GM21825 (cell line): ENCODE measurements around the gene FAM20B.
"Not testable (repeated sequence)": the region's sequence is repeated elsewhere in the genome, so short reads cannot be mapped to it uniquely, and the experiment has no call there.

Experiments used
- ATAC-seq: cut with Tn5 transposase; IDR thresholded peaks from one replicate; pipeline ENCODE4 v1.9.1; 2021; ENCODE audit warnings: mild to moderate bottlenecking, moderate library complexity; ENCODE audit not compliant: unreplicated experiment

The FAM20B gene, protein sequence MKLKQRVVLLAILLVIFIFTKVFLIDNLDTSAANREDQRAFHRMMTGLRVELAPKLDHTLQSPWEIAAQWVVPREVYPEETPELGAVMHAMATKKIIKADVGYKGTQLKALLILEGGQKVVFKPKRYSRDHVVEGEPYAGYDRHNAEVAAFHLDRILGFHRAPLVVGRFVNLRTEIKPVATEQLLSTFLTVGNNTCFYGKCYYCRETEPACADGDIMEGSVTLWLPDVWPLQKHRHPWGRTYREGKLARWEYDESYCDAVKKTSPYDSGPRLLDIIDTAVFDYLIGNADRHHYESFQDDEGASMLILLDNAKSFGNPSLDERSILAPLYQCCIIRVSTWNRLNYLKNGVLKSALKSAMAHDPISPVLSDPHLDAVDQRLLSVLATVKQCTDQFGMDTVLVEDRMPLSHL

DNA sequence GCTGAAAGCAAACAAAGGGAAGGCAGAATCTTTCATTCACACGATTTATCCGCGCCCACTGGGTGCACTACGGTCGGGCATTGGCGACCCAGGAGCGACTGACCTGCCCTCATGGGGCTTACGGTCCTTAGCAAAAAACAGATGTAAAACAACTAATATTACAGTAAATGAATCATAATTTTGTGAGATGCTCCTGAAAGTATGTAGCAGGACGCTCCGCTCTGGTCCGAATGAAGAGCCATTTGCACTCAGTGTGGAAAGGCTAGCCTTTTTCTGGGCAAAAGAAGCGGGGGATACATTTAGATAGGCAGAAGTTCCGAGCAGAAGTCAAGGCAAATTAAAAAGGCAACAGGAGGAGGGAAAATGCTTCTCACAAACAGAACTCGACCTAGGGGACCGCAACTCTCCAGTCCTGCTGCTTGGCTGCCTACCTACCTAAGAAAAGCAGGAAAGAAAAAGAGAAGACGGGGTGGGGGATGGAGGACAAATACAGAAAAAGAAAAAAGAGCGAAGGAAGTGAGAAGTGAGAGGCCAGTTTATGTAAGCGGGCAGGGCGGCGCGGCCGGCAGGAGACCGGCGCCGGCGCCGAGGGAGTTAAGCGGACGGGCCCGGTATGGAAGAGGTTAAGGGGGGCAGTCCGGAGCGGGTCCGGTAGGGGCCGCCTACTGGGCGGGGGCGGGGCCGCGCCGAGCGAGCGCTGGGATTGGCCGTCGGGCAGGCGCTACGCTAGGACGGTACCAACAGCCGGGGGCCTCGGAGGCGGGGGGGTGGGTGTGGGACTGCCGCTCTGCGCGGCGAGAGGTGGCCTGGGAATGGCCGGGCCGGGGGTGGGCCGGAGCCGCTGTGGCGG, at the start of gene FAM20B:
TSS of gene FAM20B (plus strand) at position 770 of the 850 bp plus-strand sequence. CDS start 17,954 bp downstream, outside the sequence.
- peak; percentile 83 for ATAC-seq

DNA sequence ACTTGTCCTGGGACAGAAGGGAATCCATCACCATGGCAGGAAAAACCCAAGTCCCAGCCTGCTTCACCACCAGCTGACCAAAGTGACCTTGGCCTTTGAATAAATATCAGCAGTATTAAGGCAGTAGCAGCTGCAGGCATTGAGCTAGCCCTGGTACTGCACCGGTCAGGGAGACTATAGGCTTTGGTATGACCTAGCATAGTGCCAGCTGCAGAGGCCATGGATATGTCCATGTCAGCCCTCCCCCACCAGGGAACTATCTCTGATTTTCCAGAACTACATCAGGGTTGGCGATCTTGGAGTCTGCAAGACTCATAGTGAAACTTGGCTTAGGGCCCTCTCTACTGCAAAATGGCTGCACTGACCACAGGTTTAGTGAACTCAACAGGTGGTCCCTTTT, 49.2 kb upstream of the FAM20B start:
- no peak for ATAC-seq

DNA sequence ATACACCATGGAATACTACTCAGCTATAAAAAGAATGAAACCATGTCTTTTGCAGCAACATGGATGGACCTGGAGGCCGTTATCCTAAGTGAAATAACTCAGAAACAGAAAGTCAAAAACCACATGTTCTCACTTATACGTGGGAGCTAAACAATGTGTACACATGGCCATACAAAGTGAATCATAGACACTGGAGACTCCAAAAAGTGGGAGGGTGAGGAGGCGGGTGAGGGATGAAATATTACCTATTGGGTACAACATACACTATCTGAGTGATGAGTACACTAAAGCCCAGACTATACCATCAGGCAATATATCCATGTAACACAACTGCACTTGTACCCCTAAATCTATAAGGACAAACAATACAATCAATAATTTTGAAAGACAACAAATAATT, 39.5 kb upstream of the FAM20B start:
- no peak for ATAC-seq

DNA sequence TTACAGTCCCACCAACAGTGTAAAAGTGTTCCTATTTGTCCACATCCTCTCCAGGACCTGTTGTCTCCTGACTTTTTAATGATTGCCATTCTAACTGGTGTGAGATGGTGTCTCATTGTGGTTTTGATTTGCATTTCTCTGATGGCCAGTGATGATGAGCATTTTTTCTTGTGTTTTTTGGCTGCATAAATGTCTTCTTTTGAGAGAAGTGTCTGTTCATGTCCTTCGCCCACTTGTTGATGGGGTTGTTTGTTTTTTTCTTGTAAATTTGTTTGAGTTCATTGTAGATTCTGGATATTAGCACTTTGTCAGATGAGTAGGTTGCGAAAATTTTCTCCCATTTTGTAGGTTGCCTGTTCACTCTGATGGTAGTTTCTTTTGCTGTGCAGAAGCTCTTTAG, 37.5 kb upstream of the FAM20B start:
- not testable (repeated sequence) for ATAC-seq

DNA sequence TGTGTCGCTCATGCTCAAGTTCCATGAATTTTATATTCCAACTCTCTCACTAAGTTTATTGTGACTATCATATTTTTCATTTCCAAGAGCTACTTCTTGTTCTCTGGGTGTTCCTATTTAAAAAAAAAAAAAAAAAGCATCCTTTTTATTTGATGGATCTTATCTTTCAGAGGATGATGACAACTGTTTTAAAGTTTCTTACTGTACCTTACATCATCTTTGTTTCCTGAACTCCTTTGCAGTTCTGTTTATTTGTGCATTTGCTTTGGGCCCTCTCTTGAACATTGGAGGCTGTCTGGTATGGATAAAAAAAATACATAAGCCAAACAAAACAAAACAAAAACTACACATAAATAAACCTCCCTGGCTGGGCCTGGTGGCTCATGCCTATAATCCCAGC, 32.1 kb upstream of the FAM20B start:
- no peak for ATAC-seq

DNA sequence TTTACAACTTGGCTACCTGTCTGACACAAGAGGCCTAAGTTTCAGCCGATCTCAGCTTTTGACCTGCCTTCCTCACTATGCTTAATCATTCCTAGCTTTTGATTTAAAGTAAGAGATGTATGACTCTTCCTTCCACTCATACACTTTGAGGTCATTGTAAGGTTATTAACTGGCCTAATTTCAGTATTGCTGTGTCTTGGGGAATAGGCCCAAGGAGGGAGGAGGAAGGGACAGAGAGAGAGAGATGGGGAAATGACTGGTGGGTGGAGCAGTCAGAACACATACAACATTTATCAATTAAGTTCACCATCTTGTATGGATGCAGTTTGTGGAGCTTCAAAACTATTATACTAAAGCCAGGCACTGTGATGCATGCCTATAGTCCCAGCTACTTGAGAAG, 28.3 kb upstream of the FAM20B start:
- ATAC-seq, result no peak

DNA sequence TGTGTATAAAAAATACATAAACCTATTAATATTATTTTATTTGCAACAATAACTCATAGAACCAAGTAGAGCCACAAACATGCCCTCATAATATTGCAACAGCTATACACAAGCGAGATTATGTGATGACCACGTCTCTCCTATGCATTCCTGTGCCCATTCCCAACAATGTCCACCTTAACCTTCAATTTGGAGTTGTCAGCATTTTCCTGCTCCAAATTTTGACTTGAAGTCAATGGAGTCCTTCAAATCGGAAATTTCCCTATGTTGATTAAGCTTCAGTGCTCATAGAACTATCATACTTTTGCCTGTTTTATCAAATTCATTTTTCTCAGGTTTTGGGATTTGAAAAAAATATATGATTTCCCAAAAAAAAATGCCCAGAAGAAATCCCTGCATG, 27.4 kb upstream of the FAM20B start:
- ATAC-seq, result no peak

DNA sequence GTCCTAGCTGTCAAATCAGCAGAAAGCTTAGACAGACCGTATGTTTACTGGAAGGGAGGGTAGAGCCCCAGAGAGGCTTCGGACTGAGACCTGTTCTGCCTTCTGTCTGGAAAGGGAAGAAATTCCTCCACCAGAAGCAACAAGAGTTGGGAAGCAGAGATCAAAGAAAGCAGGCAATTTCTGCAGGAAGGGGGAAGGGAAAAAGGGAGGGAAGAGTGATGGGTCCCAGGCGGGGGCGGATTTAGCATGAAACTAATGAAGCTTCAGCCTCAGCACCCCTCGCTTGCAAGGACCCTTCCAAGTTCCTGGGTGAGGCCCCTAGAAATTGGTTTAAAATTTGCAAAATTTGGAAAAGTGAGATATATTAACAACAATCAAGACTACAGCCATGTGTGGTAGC, 26.6 kb upstream of the FAM20B start:
- ATAC-seq, result no peak

DNA sequence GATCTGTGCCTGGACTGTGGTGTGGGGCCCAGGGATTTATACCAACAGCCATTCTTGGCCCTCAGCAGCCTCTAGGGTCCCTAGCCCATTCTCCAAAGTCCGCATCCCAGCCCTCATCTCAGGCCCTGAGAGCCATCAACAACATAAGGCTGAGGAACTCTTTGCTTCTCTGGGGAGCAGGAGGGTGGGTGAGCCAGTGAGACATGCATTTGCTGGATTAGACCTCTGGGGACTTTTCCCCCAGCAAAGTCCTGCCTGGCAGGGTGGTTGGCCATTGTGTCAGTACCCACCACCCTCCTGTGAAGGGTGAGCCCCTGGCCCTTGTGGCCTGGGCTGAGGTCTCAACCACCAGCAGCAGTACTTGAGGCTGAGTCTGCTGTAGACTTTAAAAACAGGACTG, 24.2 kb upstream of the FAM20B start:
- ATAC-seq, result no peak

DNA sequence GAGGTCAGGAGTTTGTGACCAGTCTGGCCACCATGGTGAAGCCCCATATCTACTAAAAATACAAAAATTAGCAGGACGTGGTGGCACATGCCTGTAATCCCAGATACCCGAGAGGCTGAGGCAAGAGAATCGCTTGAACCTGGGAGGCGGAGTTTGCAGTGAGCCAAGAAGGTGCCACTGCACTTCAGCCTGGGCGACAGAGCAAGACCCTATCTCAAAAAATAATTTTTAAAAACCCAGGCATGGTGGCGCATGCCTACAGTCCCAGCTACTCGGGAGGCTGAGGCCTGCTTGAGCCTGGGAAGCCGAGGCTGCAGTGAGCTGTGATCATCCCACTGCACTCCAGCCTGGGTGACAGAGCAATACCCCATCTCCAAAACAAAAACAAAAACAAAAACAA, 23.6 kb upstream of the FAM20B start:
- not testable (repeated sequence) for ATAC-seq

DNA sequence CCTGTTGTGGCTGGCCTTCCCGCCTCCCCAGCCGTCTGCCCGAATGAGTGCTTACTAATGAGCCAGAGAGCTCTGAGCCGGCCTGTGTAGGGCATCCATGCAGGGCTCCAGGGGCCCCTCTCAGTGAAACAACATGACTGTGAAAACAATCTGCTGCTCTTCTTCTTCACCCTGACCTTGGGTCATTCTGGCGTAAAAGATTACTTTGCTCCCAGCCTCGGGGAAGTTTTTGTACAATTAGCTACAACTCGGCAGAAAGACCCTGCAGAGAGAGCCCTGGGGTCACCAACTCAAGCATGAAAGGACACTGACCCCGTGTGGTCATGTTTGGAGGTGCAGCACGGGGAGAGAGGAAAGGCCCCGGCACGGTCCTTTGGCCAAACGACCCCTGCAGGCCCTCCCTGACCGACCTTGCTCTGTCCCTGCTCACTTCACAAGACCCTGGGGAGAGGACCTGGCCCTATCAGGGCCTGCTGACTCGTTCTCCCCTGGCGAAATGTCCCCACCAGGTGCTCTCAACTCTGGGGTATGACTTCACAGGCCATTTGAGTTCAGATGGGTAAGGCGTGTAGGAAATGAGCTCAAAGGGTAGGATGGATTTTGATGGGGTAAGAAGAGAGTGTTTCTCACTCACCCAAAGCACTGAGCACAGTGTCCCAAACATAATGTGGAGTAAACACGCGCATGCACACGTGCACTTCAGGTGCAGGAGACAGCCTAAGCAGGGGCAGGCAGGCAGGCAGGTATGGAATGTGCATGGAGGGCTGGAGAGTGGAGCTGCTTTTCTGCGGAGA, 22.9 kb upstream of the FAM20B start:
- ATAC-seq, result peak; percentile 76

DNA sequence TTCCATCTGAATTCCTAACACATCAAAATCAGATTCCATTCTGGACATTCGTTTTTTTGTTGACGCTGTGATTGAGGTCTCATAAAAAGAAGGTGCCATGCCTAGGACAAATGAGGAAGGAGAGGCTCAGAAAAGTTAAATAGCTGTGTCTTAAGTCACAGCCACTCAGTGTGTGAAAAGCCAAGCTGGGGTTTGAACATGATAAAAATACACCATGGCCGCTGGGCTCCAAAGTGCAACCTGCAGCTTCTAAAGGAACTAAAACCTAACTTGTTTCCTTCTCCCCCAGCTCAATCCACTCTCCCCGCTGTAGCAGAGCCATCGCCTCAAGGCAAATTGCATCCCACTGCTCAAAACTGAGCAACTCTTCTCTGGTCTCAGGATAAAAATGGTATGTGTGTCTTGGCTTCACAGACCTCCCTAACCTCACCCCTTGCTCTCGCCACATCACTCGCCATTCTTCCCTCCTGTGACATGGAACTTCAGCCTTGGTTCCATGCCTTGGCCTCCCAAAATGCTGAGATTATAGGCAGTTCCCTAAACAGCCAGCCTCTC, 22.1 kb upstream of the FAM20B start:
- ATAC-seq, result no peak

DNA sequence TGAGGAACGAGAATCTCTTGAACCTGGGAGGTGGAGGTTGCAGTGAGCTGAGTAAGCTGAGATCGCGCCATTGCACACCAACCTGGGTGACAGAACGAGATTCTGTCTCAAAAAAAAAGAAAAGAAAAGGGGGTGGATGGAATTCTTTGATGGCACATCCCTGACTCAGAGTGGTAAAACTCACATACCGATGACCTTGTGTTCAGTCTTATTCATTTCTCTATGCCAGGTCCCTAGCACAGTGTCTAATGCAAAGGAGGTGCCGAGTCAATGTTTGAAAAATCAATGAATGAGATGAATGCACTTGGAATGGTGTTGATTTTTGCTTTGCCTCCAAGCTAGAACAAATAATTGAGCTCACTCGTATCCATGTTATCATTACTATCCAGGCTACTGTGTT, 18.5 kb upstream of the FAM20B start:
- ATAC-seq, result no peak

DNA sequence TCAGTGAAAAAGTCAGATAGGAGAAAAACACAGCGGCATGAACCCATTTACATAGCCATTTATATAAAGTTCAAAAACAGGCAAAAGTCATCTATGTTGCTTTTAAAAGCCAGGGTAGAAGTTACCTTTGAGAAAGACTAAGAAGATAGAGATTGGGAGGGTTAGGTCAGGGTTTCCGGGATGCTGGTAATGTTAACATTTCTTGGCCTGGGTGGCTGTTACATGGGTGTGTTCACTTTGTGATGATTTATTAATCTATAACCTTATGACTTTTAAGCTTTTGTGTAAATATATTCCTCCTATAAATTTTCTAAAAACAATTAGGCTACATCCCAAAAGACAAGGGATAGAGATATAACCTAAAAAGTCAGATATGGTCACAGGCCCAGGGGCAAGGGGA, 15.0 kb upstream of the FAM20B start:
- no peak for ATAC-seq

DNA sequence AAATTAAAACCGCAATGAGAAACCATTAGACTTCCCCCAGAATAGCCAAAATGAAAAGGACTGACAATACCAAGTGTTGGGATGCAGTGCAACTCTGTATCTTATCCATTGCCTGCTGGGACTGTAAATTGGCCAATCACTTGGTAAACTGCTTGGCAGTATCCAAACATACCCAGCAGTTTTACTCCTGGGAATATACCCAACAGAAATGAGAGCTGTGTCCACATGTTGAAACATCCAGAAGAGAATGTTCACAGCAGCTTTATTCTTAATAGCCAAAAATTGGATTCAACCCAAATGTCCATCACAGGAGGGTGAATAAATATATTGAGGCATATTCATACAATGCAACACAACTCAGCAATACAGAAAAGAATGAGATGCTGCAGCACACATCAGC, 13.7 kb upstream of the FAM20B start:
- no peak for ATAC-seq

DNA sequence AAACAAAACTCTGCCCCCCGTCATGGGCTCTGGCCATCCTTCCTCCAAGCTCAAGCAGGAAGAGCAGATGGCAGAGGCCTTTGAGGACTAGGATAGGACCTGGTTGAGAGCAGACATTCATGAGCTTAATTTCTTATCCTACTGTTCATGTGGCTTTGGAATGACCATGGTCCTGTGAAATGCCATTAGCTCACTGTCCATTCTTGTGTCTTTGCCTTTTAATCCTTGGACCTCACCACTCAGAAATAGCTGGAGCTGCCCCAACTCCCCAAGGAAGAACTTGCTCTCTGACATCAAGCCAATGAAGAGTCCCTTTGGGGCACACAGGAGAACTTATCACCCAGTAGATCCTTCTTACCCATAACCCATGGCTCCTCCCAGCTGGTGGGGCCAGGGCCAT, 11.6 kb upstream of the FAM20B start:
- ATAC-seq, result no peak

DNA sequence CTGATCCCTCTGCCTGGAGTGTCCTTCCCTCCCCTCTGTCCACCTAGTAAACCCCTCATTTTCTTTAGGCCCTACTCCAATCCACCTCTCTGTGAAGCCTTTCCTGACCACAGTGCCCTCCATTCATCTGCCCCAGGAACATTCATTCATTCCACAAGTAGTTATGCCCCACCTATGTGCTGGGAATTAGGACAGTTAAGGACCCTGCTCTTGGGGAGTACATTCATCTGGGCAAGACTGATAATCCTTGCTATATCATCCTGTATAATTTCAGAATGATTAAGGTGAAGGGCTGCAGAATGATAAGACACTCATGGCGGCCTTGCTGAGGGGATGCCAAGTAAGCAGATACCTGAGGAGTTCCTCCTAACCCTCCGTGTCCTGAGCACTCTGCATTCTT, 10.3 kb upstream of the FAM20B start:
- ATAC-seq, result no peak

DNA sequence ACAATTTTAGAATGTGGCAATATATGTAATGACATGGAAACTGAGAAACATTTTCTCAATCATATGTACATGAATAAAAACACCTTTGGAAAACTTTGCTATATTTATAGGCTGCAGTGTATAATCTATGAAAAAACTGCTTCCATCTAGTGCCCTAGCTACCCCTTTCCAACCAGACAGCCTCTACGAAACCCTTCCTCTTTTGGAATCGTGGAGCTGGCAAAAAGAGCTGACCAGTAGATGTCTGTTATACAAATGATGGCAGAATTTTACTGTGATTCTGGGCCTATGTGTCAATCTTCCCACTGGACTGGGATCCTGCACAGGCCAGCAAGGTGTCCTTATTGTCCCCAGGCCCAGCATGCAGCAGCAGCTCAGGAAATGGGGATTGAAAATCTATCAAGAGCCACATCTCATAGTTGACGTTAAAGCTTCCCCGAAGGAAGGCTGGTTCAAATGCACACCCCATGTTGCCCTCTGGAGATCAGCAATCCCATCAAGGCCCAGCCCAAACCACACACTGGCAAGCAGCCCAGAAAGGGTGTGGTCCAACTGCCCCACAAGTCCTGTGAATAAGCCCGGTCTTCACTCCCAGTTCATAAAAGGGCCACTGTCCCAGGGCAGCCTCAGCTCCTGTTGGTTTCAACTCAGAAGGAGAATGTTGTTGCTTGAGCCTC, 8.8 kb upstream of the FAM20B start:
- ATAC-seq, result no peak

DNA sequence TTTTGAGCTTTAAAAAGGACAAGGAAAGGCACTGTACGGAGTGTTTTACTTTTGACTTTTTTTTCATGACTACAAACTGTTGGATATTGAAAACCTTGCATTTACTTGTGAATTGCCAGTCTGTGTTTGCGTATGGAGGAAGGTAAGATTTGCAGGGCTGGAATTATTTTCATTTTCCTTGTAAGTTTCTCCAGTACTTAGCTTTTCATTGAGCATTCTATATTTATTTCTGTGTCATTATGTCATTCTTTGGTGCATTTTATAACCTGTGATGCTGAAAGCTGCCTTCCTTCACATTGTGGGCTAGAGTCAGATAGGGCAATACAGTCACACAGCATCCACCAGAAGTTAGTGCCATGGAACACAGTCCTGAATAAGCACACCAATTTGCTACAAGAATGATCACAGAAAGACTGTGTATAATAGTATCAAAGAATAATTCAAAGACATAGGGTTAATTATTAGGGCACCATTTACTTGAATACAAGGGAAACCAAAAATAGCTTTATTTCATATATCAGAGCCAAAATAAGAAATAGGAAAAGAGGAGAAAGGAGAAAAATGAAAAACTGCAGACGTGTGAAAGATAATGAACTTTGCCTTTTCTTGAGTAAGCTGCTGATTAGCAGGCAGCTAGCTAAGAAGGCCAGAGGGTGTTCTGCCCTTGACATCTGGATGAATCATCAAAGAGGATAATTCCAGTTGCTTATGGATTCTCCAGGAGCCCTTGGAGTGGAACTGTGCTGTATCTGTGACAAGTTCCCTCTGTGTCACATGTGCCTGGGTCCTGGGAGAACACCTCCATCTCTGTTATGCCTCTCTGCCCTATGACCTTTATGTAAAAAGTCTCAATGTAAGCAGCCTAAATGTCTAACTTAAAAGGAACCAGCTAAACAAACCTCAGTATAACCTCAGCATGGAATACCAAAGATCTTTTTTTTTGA, 8.0 kb upstream of the FAM20B start:
- ATAC-seq, result no peak
